GM20431 (cell line): ENCODE results near the gene CADM1.

Source experiments
- in situ Hi-C: fragments of 300-500 bp; cut with MseI, MboI; formaldehyde crosslinking; loops from one replicate; pipeline ENCODE4 v1.15.0; 2020; ENCODE audit warnings: low sequenced_read_pairs; ENCODE audit not compliant: unreplicated experiment

The CADM1 gene

GRCh38 chr11:115300660-115301428 lies 203.4 kb downstream of the CADM1 start:
- in situ Hi-C loops: no loop called here

GRCh38 chr11:115298300-115299012 lies 205.8 kb downstream of the CADM1 start:
- in situ Hi-C loops: no loop called here

- in situ Hi-C loops: no loop called here
Observed at GRCh38 chr11:115297330-115297729, 206.9 kb downstream of the CADM1 start.

GRCh38 chr11:115291325-115291724 lies 212.9 kb downstream of the CADM1 start:
- in situ Hi-C loops: no loop called here

GRCh38 chr11:115290893-115291292 lies 213.3 kb downstream of the CADM1 start:
- in situ Hi-C loops: no loop called here

GRCh38 chr11:115290479-115290878 lies 213.7 kb downstream of the CADM1 start:
- in situ Hi-C loops: no loop called here

GRCh38 chr11:115287266-115287665 lies 216.9 kb downstream of the CADM1 start:
- in situ Hi-C loops: no loop called here

- in situ Hi-C loops: no loop called here
Observed at GRCh38 chr11:115286614-115287013, 217.6 kb downstream of the CADM1 start.

- in situ Hi-C loops: no loop called here
Observed at GRCh38 chr11:115284773-115285172, 219.4 kb downstream of the CADM1 start.

- in situ Hi-C loops: no loop called here
Observed at GRCh38 chr11:115282923-115283322, 221.3 kb downstream of the CADM1 start.

GRCh38 chr11:115280775-115281174 lies 223.4 kb downstream of the CADM1 start:
- in situ Hi-C loops: no loop called here

- in situ Hi-C loops: no loop called here
Observed at GRCh38 chr11:115279813-115280761, 224.1 kb downstream of the CADM1 start.

GRCh38 chr11:115276799-115277198 lies 227.4 kb downstream of the CADM1 start:
- in situ Hi-C loops: no loop called here

GRCh38 chr11:115276191-115276590 lies 228.0 kb downstream of the CADM1 start:
- in situ Hi-C loops: no loop called here

GRCh38 chr11:115275045-115275444 lies 229.2 kb downstream of the CADM1 start:
- in situ Hi-C loops: no loop called here

GRCh38 chr11:115272925-115273324 lies 231.3 kb downstream of the CADM1 start:
- in situ Hi-C loops: no loop called here

GRCh38 chr11:115271643-115272042 lies 232.6 kb downstream of the CADM1 start:
- in situ Hi-C loops: no loop called here

GRCh38 chr11:115269191-115269950 lies 234.8 kb downstream of the CADM1 start:
- in situ Hi-C loops: no loop called here

GRCh38 chr11:115267871-115268270 lies 236.3 kb downstream of the CADM1 start:
- in situ Hi-C loops: no loop called here
